HG02623 (cell line): ENCODE measurements around the gene KCNIP4.
"Not testable (repeated sequence)": the region's sequence is repeated elsewhere in the genome, so short reads cannot be mapped to it uniquely, and the experiment has no call there.

Source experiments
- ATAC-seq: cut with Tn5 transposase; IDR thresholded peaks from one replicate; pipeline ENCODE4 v1.9.1; 2021; ENCODE audit warnings: moderate library complexity; ENCODE audit not compliant: unreplicated experiment

KCNIP4 gene

DNA sequence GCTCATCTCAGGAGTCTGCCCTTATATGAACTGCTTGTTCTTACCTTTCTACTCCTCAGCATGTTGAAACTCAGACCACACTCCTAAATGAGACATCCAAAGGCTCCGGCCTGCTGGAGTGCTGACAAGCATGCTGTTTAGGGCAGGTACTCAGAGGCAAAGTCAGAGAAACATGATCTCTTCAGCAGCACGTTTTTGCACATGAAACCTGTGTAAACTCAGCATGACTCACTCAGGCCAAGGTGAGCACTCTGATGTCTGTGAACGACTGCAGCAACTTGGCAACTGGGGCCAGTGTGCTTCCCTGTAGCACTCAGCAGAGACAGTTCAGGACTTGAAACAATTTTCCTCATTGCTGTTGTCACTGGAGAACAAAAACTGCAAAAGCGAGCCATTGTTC is 1138.8 kb downstream of the KCNIP4 start:
- ATAC-seq, result no peak

DNA sequence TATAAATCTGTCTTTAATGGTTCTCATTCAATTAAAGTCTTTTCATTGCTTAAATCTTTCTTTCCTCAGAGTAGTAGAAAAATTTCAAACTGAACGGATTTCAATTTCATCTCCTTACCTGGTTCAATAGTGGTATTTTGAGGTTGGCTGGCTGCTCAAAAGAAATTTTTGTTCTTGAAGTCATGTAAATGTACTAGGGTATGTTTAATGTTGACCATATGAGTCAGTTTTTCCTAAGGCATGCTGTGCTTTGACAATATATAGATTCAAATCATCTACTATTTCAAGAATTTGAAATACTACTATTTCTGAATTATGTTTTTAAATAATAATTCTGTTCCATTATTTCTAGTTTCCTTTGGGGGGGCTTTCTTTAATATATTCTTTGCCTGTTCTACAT is 1142.9 kb downstream of the KCNIP4 start:
- no peak for ATAC-seq

DNA sequence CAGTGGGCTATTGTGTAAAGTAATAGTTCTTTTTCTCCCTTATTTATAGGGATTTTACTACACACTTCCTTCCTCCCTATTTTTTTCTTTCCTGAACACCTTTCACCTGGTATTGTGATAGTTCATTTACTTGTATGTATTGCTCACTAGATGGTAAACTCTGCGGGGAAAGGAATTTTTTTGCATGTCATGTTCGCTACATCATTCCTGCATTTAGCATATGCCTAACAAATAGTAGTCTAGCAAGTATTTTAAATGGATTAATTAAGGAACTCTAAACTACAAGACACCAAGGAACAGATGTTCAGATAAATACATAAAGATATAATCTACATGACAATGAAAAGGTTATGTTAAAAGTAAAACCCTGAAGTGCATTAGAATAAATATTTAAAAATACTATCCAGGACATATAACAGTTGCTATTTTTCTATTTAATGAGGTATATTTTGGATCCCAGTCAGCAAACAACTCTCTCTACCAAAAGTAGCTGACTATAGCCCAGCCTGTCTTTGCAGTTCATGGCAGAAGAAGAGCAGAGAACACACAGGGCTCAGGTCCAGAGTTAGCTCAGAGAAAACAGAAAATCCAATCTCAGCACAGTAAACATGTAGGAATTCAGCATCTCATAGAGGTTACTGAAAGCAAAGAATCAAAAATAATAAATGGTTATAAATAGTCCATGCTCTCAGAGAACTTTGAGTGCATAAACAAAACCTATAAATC is 1160.5 kb downstream of the KCNIP4 start:
- ATAC-seq, result no peak

DNA sequence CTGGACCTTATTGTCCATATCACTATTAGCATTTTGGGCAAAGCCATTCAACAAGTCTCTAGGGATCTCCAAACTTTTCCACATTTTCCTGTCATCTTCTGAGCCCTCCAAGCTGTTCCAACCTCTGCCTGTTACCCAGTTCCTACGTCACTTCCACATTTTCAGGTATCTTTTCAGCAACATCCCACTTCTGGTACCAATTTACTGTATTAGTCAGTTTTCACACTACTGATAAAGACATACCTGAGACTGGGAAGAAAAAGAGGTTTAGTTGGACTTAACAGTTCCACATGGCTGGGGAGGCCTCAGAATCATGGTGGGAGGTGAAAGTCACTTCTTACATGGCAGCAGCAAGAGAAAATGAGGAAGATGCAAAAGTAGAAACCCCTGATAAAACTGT is 1165.4 kb downstream of the KCNIP4 start:
- ATAC-seq, result not testable (repeated sequence)

DNA sequence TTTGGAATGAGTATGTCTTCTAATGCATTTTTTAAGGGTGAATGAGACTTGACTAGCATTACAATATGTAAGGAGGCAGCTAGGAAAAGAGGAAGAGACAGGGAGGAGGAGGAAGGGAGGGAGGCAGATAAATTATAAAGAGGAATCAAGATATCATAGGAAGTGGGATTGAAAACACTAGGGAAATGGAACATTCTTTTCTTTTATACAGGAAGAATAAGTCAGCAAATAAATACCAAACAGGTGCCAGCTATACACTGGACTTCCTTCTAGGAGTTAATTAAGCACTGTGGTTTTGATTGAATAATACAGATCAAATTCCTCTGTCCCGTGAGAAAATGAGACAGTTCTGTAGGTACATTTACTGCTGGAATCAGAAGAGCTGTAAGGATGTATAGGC is 1169.7 kb downstream of the KCNIP4 start:
- ATAC-seq, result no peak

DNA sequence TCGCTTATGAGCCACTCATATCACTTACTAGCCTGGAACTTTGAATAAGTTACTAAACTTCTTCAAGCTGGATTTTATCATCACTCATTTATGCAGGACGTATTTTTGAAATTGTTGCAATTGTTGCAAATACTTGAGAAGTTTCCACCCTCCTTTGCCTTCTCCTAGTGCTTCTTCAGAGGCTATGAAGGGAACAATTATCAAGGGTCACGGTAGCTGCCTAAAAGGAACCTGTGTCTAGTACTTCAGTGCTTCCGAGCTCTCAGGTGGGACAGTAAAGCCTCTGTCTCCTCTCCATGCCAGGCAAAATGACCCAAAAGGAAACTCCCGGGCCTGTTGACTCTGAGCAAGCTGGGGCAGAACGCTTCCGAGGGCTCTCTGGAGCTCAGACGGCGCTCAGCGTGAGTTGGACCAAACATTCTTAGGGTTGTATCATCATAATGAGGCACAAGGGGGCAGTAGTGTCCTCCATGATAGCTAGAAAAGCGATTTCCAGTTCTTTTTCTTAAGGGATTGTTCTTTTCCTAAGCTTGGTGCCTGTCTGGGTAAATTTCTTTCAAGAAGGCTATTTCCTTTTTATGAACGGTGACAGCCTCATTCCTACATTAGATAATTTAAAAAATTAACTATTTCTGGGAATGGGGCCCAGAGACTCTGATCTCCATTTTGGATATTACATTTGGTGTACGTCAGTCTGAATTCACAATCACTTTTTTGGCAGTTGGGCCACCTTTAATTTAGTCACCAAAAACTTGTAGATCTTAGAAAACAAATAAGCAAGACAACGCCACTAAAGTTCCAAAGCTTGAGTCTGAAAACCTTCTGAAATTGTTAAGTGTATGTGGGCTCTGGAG is 1175.2 kb downstream of the KCNIP4 start:
- ATAC-seq, result peak; percentile 81

DNA sequence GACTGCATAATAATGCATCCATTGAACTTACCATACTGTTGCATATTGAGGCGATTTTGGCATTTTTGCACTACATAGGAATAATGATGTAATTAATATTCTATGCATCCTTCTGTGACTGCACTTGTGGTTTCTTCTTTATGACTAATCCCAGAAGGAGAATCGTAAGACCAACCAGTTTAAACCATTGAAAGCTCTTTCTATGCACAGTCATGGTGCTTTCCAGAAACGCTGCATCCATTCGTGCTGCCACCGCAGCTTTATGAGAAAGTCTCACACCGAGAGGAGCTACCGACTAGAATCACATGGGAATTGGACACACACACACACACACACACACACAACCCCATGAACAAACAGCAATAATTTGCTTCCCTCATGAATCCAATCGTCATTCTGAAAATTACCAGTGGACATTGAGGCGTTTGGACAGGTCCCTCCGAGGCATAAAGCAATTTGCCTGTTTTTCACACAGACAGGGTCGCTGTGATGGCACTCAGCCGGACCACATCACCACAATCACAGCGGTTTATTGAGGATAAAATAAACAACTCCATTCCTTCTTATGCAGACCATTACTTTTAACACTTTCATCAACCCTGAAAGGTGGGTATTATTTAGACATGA is 1184.1 kb downstream of the KCNIP4 start:
- no peak for ATAC-seq

DNA sequence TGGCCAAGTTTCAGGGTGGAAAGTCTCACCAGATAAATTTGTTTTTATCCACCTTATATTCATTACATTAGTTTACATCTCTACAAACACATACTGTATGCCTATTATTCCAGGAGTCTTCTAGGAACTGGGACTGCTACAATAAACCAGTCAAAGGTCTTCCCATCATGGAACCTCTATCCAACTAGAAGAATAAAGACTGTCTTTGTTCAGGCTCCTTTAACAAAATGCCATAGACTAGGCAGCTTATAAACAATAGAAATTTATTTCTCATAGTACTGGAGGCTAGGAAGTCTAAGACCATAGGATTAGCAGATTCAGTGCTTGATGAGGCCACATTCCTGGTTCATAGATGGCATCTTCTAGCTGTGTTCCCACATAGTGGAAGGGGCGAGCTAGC is 1186.7 kb downstream of the KCNIP4 start:
- ATAC-seq, result no peak

DNA sequence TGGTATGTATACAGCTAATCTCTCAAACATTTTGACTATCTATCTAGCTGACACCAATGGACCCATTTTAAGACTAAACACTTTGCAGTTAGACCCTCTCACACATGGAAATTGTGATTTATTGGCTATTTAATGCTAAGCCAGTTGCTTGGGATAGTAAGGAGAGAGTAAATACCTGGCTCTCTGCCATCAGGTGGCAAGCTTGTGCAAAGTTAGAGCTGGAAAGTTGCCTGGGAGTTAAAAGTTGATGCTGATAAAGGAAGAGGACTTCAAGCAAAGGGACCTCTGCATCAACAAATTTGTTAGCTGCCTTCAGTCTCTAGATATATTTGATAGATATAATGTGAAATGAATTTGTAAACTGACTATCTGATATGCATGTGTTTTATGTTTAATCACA is 1187.2 kb downstream of the KCNIP4 start:
- no peak for ATAC-seq

DNA sequence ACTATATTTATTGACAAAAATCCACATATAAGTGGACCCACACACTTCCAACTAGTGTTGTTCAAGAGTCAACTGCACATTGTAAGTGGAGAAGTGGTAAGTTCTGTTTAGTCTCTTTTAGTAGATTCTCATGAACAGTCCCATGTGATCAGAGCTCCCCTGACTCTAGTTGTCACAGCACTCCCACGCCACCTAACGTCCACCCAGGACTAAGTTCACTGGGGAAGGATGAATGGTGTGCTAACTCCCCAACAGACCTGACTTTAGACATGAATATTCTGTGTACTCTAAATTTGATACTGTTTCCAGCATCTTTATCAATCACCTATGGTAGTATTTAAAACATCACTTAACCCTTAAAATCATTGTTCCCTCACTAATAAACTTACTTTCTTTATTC is 1188.5 kb downstream of the KCNIP4 start:
- no peak for ATAC-seq

DNA sequence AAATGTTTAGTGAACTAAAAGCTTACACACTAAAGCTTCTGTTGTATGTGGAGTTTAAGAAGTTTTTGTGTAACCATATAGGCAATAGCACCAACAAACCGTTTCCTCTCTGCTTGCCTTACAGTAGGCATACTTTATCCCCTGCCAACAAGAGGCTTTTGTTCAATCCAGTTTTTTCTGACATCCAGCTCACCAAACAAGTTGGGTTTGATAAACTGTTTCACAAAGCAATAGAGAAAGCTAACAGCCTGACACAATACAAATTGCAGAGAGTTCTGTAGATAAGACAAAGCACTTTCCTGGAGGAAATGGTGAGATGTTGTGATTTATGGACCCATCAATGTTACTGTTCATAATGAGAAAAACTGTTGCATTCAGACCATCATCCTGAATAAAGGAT is 1194.5 kb downstream of the KCNIP4 start:
- ATAC-seq, result no peak

DNA sequence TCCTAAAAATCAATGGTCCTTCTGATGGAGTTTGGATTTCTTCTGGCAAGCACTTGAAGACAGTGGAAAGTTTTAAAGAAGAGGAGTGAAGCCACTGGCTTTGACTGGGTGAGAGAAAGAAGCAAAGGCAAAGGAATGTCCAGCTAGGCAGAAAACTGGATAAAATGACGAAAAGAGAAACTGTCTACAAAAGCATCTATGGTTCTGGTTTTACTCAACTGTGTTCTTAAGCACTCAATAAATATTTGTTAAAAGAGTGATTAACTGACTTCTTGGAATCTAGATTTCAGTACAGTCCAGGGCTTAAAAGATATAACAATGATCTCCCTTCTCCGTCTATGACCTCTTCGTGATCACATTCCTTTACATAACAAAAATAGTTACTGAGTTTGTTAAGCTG is 1195.9 kb downstream of the KCNIP4 start:
- no peak for ATAC-seq

DNA sequence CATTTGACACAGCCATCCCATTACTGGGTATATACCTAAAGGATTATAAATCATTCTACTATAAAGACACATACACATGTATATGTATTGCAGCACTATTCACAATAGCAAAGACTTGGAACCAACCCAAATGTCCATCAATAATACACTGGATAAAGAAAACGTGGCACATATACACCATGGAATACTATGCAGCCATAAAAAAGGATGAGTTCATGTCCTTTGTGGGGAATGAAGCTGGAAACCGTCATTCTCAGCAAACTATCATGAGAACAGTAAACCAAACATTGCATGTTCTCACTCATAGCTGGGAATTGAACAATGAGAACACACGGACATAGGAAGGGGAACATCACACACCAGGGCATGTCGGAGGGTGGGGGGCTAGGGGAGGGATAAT is 1202.6 kb downstream of the KCNIP4 start:
- ATAC-seq, result not testable (repeated sequence)

DNA sequence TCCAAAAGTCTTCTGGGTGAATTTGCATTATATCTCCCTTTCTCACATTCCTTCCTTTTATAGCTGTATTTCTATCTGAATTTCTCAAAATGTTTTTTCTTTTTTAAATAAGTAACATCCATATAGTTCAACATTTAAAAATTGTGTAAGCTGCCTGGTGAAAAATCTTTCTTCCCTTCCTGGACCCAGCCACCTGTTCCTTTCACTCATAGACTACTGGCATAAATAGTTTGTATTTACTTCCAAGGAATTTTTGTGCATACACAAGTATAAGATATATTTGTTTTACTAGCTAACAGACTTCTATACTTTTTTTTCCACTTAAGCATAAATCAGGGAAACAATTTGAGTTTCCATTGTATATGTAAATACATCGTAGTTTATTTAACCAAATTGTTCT is 1212.6 kb downstream of the KCNIP4 start:
- ATAC-seq, result no peak

DNA sequence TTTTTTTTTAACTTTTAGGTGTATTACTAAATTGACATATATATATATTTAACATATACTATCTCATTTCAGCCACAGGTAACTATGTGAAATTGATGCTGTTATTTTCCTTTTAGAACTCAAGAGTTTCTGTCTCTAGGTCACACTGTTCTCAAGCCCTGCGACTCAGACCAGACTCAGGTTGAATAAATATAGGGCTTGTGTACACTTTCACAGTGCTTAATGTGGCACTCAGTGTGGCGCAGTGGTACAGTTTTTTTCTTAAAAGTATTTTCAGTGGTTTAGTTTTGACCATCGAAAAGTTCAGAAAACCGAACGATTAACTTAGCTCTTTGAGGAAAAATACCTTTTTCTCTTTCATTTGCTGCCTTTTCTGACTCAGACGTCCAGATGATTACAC is 1223.7 kb downstream of the KCNIP4 start:
- ATAC-seq, result peak; percentile 93

DNA sequence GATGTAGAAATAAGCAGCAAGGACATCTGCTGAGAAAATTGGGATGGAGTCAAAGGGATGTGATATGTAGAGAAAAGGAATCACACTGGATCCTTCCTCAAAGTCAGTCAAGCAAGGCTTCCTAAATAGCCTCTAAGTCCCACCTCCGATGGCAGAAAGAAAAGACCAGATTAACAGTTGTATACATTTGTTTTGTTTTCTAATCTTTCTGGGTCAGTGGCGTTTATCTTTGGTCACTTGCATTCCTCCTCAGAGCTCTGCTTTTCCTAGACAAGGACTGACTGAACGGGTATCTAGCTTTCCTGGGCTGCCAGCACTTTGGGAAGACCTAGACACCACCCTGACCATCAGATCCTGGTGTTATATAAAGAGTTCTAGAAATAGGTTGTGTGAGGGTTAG is 1225.1 kb downstream of the KCNIP4 start:
- ATAC-seq, result no peak

DNA sequence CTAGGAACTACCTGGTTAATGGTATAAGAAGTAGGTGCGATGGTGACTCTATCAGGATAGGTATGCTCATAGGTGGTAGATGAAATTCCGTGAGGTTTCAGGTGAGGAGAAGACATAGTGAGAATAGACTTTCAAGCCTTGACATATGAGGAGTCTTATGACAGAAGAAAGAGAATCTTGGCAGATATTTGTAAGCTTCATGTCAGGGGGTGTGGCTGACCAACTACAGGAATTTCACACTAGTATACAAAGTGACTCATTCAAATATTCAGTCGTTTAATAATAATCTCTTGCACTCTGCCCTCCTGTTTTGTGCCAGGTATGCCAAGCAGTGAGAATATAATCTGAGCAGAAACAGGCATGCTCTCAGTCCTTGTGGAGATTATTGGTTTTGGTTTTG is 1225.6 kb downstream of the KCNIP4 start:
- no peak for ATAC-seq

DNA sequence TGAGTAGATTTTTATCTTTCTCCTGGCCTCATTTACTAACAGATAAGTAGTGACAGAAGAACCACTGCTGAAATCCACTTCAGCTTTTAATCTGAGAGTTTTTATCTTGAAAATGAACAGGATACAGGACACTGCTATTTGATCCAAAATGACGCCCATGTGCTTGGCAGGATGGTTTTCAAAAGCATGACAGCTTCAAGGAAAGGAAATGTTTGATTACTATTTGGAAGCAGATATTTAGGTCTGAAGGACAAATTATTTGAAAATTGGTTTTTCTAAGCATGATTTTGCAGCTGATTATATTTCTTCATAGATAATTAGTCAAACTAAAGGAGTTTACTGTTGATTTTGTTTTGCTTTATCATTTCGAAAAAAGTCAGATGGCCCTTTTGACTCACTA is 1237.2 kb downstream of the KCNIP4 start:
- no peak for ATAC-seq

DNA sequence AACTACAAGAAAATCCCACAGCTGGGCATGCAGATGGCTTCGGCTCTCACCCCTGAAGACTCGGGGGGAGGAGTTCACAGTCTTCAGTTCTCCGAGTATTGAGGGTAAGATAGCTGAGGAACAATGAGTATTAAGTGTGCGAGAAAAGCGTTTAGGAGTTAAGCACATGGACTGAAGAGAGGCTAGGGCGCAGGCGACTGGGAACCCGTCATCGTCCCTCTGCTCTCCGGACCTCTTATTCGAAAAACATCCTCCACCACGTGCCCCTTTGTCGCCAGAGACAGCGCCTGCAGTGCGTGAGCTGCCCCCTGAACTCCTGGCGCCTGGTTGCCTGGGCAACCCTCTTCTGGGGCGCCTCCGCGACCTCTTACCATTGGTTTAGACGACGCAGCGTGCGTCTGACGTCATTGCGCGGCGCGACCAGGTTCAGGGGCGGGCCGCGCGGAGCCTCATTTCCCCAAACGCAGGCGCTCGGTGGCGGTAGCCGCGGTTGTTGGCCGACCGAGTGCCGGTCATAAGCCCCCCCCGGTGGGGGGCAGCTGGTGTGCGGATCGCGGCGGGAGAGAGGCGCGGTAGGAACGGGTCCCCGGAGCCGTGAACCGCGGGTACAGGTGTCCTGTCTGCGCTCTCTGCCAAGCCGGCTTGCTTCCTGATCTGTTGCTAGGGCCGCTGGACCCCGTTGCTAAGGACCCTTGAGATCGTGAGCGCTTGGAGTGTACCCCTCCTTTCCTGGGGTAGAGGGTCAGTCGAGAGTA is 1248.4 kb downstream of the KCNIP4 start, which contains the start of gene PACRGL:
Gene PACRGL (plus strand): TSS at position 452 of the 755 bp plus-strand sequence. CDS start 4,024 bp downstream, outside the sequence.
- ATAC-seq, result peak; percentile 100

DNA sequence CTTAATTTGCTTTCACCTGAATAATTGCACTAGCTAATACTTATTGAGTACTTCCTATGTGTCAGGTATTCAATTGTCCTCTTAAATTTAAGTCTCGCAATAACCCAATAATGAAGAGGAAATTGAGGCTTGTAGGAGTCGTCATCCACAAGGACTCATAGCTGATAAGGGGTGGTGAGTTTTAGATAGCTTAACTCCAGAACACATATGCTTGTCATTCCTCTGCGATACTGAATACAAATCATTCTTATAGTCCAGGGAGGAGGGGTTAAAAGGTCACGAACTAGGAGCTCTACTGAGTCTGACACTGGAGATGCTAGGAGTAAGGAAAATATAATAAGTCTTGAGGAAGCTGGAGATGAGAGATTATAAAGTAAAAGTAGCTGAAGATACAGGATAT is 1249.8 kb downstream of the KCNIP4 start:
- no peak for ATAC-seq

DNA sequence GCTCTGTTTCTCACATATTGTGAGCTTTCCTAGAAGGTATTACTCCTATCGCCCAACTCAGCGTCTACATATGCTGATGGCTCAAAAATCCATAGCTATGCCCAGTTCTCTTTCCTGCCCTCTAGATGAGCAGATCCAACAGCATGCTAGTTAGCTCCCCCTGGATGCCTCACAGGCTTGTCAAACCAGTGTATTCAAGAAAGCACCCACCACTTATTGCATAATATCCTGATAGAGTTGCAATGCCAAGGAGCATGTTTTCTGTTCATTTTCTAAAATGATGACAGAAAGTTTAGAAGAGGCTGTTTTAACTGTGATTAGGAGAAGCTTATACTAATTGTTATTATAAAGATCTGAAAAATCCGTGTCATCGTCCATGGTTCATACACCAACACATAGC is 1250.2 kb downstream of the KCNIP4 start:
- no peak for ATAC-seq
